Upper lobe of left lung (tissue), 6 donors: ENCODE data around the gene AKR1A1. TPM values are rescaled to one million over a fixed set of nuclear protein-coding genes. Genes with fewer than 3 reads are reported as not detected.

ENCODE experiments used
- ATAC-seq, 2 donors: fragments of 200-7000 bp; cut with Tn5 transposase; one replicate each; pipeline ENCODE4 v1.9.1; 2022; ENCODE audit warnings: mild to moderate bottlenecking in 2 of 2, moderate library complexity in 2 of 2; ENCODE audit not compliant: low FRiP score in 2 of 2
- DNase-seq, 2 donors: peaks; one replicate each; pipeline ENCODE4 v3.0.0-alpha.2; 2019 to 2020
- H3K27ac ChIP-seq, 4 donors: fragments of 200-600 bp; sonication (generic); one replicate each; pipeline ENCODE4 v1.5.1; 2016 to 2019
- H3K27me3 ChIP-seq, 4 donors: fragments of 200-600 bp; sonication (generic); one replicate each; pipeline ENCODE4 v1.5.1; 2017 to 2019
- H3K36me3 ChIP-seq, 4 donors: fragments of 200-600 bp; sonication (generic); one replicate each; pipeline ENCODE4 v1.5.1; 2016 to 2019
- H3K4me1 ChIP-seq, 4 donors: fragments of 200-600 bp; sonication (generic); one replicate each; pipeline ENCODE4 v1.5.1; 2018 to 2019
- H3K4me3 ChIP-seq, 4 donors: fragments of 200-600 bp; sonication (generic); one replicate each; pipeline ENCODE4 v1.5.1; 2017 to 2019; ENCODE audit warnings: mild to moderate bottlenecking in 2 of 4, moderate library complexity in 1 of 4
- H3K9me3 ChIP-seq, 4 donors: fragments of 200-600 bp; sonication (generic); one replicate each; pipeline ENCODE4 v1.5.1; 2018 to 2019
- EP300 ChIP-seq, 4 donors: sonication (generic); formaldehyde crosslinking; IDR thresholded peaks; one replicate each; pipeline ENCODE4 v1.5.1; 2017; ENCODE audit warnings: antibody characterized with exemption in 4 of 4, control low read depth in 2 of 4
- POLR2A ChIP-seq, 4 donors: fragments of 450-650 bp; IDR thresholded peaks; one replicate each; pipeline ENCODE4 v1.5.1; 2016 to 2017; ENCODE audit warnings: antibody characterized with exemption in 4 of 4, mild to moderate bottlenecking in 2 of 4
- POLR2AphosphoS5 ChIP-seq, 2 donors: sonication (generic); formaldehyde crosslinking; IDR thresholded peaks; one replicate each; pipeline ENCODE4 v1.5.1; 2017; ENCODE audit warnings: antibody characterized with exemption in 2 of 2
- WGBS, 2 donors: methylation state at CpG; one replicate each; pipeline ENCODE4 v1.1.5; 2017 to 2018; 5-methylcytosine and 5-hydroxymethylcytosine counted together
- total RNA-seq, 6 donors: library from RNA; depleted of rRNA in 4 of 6; stranded (reverse); fragments of >200 nt in 4 of 6; gene quantifications; one replicate each; pipeline versions ENCODE4 v1.1.0 to v1.2.1, GENCODE V29; 2016 to 2021
- TF ChIP-seq, protein P1 (sequence below), 6 experiments: fragments of 450-650 bp in 4 of 6; fragments of 200-600 bp in 2 of 6; sonication (generic) in 2 of 6; IDR thresholded peaks; one replicate each; pipeline ENCODE4 v1.5.1; 2016 to 2019; ENCODE audit warnings: antibody characterized with exemption in 6 of 6
- donor health status: DM: no; HTN: no; CAD: no; lungs with moderate emphysema.
- donor health status: DM: no; HTN: yes; CAD: no; lungs with severe emphysema.

Gene AKR1A1
- total RNA-seq, 6 donors from 2014 or later = 92.1 to 210 (median 107) TPM

DNA sequence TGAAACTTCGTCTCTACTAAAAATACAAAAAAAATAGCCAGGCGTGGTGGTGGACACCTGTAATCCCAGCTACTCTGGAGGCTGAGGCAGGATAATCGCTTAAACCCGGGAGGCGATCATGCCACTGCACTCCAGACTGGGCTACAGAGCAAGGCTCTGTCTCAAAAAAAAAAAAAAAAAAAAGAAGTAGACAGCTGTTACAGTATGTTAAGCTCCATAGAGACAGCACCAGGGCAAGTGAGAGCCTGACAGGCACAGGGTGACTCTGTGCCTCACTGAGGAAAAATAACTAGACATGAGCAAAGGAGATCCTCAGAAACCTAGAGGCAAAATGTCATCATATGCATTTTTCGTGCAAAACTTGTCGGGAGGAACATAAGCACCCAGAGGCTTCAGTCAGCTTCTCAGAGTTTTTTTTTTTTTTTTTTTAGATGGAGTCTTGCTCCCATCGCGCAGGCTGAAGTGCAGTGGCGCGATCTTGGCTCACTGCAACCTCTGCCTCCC lies 19.9 kb upstream of the AKR1A1 start:
- H3K36me3 ChIP-seq = no peaks in the 10 kb centered on the region
- H3K27ac ChIP-seq = no peak overlapping the region
- TF ChIP-seq POLR2A (IDR thresholded peaks at IDR 0.05) = no peak
- no peak for TF ChIP-seq POLR2AphosphoS5 (IDR thresholded peaks at IDR 0.05)
- TF ChIP-seq, protein P1, sequence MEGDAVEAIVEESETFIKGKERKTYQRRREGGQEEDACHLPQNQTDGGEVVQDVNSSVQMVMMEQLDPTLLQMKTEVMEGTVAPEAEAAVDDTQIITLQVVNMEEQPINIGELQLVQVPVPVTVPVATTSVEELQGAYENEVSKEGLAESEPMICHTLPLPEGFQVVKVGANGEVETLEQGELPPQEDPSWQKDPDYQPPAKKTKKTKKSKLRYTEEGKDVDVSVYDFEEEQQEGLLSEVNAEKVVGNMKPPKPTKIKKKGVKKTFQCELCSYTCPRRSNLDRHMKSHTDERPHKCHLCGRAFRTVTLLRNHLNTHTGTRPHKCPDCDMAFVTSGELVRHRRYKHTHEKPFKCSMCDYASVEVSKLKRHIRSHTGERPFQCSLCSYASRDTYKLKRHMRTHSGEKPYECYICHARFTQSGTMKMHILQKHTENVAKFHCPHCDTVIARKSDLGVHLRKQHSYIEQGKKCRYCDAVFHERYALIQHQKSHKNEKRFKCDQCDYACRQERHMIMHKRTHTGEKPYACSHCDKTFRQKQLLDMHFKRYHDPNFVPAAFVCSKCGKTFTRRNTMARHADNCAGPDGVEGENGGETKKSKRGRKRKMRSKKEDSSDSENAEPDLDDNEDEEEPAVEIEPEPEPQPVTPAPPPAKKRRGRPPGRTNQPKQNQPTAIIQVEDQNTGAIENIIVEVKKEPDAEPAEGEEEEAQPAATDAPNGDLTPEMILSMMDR (IDR thresholded peaks at IDR 0.05) = no peak
- TF ChIP-seq EP300 (IDR thresholded peaks at IDR 0.05) = no peak
- H3K27me3 ChIP-seq = no peaks in the 10 kb centered on the region
- peaks cover 0 to 8% (median 0%) of the 10 kb centered on the region in 4 donors for H3K4me1 ChIP-seq
- DNase-seq (no peak), ATAC-seq (no peak)
- H3K4me3 ChIP-seq = no peak overlapping the region
- H3K9me3 ChIP-seq = no peaks in the 10 kb centered on the region
- 94 to 95% methylated on average over 11 of the region's 11 CpGs for WGBS, 2 donors

DNA sequence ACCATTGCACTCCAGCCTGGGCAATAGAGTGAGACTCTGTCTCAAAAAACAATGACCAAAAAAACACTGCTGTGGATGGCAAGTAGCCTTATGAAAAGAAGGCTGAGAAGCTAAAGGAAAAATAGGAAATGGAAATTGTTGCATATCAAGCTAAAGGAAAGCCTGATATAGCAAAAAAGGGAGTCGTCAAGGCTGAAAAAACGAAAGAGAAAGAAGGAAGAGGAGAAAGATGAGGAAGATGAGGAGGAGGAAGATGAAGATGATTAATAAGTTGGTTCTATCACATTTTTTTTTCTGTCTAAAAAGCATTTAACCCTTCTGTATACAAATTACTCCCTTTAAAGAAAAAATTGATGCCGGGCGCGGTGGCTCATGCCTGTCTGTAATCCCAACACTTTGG lies 18.8 kb upstream of the AKR1A1 start:
- DNase-seq = no peak
- WGBS, 2 donors = 81 to 82% methylated on average over 5 of the region's 5 CpGs
- peaks cover 0 to 4% (median 0%) of the 10 kb centered on the region in 4 donors for H3K4me1 ChIP-seq
- H3K36me3 ChIP-seq = no peaks in the 10 kb centered on the region
- no peak for TF ChIP-seq EP300 (IDR thresholded peaks at IDR 0.05)
- TF ChIP-seq, protein P1 (IDR thresholded peaks at IDR 0.05) = no peak
- TF ChIP-seq POLR2A (IDR thresholded peaks at IDR 0.05) = no peak
- no peak for TF ChIP-seq POLR2AphosphoS5 (IDR thresholded peaks at IDR 0.05)
- H3K27ac ChIP-seq = no peak overlapping the region
- H3K4me3 ChIP-seq = no peak overlapping the region
- H3K27me3 ChIP-seq = no peaks in the 10 kb centered on the region
- ATAC-seq = no peak
- no peaks in the 10 kb centered on the region for H3K9me3 ChIP-seq

GRCh38 chr1:45535988-45536766 lies 14.4 kb upstream of the AKR1A1 start:
- WGBS, 2 donors = 67% methylated on average over 6 of the region's 6 CpGs
- no peaks in the 10 kb centered on the region for H3K36me3 ChIP-seq
- no peaks in the 10 kb centered on the region for H3K4me1 ChIP-seq
- no peak overlapping the region for H3K4me3 ChIP-seq
- ATAC-seq (no peak), DNase-seq (no peak)
- H3K9me3 ChIP-seq = no peaks in the 10 kb centered on the region
- TF ChIP-seq, protein P1 (IDR thresholded peaks at IDR 0.05) = no peak
- TF ChIP-seq POLR2AphosphoS5 (IDR thresholded peaks at IDR 0.05) (no peak), POLR2A (IDR thresholded peaks at IDR 0.05) (no peak), EP300 (IDR thresholded peaks at IDR 0.05) (no peak)
- no peak overlapping the region for H3K27ac ChIP-seq
- no peaks in the 10 kb centered on the region for H3K27me3 ChIP-seq

- TF ChIP-seq POLR2A (IDR thresholded peaks at IDR 0.05) = no peak
- TF ChIP-seq, protein P1 (IDR thresholded peaks at IDR 0.05) = no peak
- TF ChIP-seq POLR2AphosphoS5 (IDR thresholded peaks at IDR 0.05) = no peak
- no peak for TF ChIP-seq EP300 (IDR thresholded peaks at IDR 0.05)
- Histone ChIP-seq H3K27ac (no peak overlapping the region), H3K27me3 (no peaks in the 10 kb centered on the region), H3K36me3 (no peaks in the 10 kb centered on the region), H3K4me1 (no peaks in the 10 kb centered on the region), H3K9me3 (no peaks in the 10 kb centered on the region), H3K4me3 (no peak overlapping the region)
- DNase-seq = no peak
- no peak for ATAC-seq
- WGBS, 2 donors = 72 to 76% methylated on average over 4 of the region's 4 CpGs
Observed at GRCh38 chr1:45536886-45537285, 13.7 kb upstream of the AKR1A1 start.
